ENCODE results near the gene RAE1. TPM values are rescaled to one million over a fixed set of nuclear protein-coding genes. Genes with fewer than 3 reads are reported as not detected.

RAE1 gene
- 59.0 and 62.6 TPM in 2 replicates for total RNA-seq (2014; rRNA removed; shearing (Covaris generic))
- 69.0 and 73.2 TPM in 2 replicates for polyA plus RNA-seq (2015; cell fraction: cytosol; rRNA removed)
- 63.1 and 75.8 TPM in 2 replicates for polyA plus RNA-seq (2015; cell fraction: nucleus; rRNA removed)

- DNase-seq (ENCODE audit: low read depth, low spot score), result peak; percentile 95
- in situ Hi-C loops (cut with HindIII; ENCODE audit: low pct_unique_long_range_greater_than_20kb, low sequenced_read_pairs), result no loop called here
These were observed at the start of gene RAE1 for GRCh38 chr20:57351042-57351783. Gene RAE1 (plus strand): TSS chr20:57351255. CDS start chr20:57354039, 2,784 bp downstream.

- no peak for DNase-seq (ENCODE audit: low read depth, low spot score)
- in situ Hi-C loops (cut with HindIII; ENCODE audit: low pct_unique_long_range_greater_than_20kb, low sequenced_read_pairs), result no loop called here
These were observed 44.3 kb upstream of the RAE1 start for GRCh38 chr20:57306747-57307146.

- no peak for DNase-seq (ENCODE audit: low read depth, low spot score)
- in situ Hi-C loops (cut with HindIII; ENCODE audit: low pct_unique_long_range_greater_than_20kb, low sequenced_read_pairs), result no loop called here
These were observed 42.4 kb upstream of the RAE1 start for GRCh38 chr20:57308451-57309271.

- in situ Hi-C loops (cut with HindIII; ENCODE audit: low pct_unique_long_range_greater_than_20kb, low sequenced_read_pairs), result no loop called here
- DNase-seq (ENCODE audit: low read depth, low spot score), result no peak
These were observed 41.4 kb upstream of the RAE1 start for GRCh38 chr20:57309544-57310115.

- DNase-seq (ENCODE audit: low read depth, low spot score), result no peak
- in situ Hi-C loops (cut with HindIII; ENCODE audit: low pct_unique_long_range_greater_than_20kb, low sequenced_read_pairs), result no loop called here
These were observed 40.1 kb upstream of the RAE1 start for GRCh38 chr20:57310821-57311514.

GRCh38 chr20:57312138-57312537 lies 38.9 kb upstream of the RAE1 start:
- no peak for DNase-seq (ENCODE audit: low read depth, low spot score)
- in situ Hi-C loops (cut with HindIII; ENCODE audit: low pct_unique_long_range_greater_than_20kb, low sequenced_read_pairs), result no loop called here

GRCh38 chr20:57313230-57313629 lies 37.8 kb upstream of the RAE1 start:
- DNase-seq (ENCODE audit: low read depth, low spot score), result no peak
- in situ Hi-C loops (cut with HindIII; ENCODE audit: low pct_unique_long_range_greater_than_20kb, low sequenced_read_pairs), result no loop called here

- no peak for DNase-seq (ENCODE audit: low read depth, low spot score)
- in situ Hi-C loops (cut with HindIII; ENCODE audit: low pct_unique_long_range_greater_than_20kb, low sequenced_read_pairs), result no loop called here
These were observed 37.1 kb upstream of the RAE1 start for GRCh38 chr20:57313951-57314350.

- DNase-seq (ENCODE audit: low read depth, low spot score), result no peak
- in situ Hi-C loops (cut with HindIII; ENCODE audit: low pct_unique_long_range_greater_than_20kb, low sequenced_read_pairs), result no loop called here
These were observed 35.7 kb upstream of the RAE1 start for GRCh38 chr20:57315083-57315975.

- DNase-seq (ENCODE audit: low read depth, low spot score), result no peak
- in situ Hi-C loops (cut with HindIII; ENCODE audit: low pct_unique_long_range_greater_than_20kb, low sequenced_read_pairs), result no loop called here
These were observed 35.0 kb upstream of the RAE1 start for GRCh38 chr20:57315976-57316480.

- in situ Hi-C loops (cut with HindIII; ENCODE audit: low pct_unique_long_range_greater_than_20kb, low sequenced_read_pairs), result no loop called here
- DNase-seq (ENCODE audit: low read depth, low spot score), result no peak
These were observed 34.3 kb upstream of the RAE1 start for GRCh38 chr20:57316795-57317201.

GRCh38 chr20:57317316-57317788 lies 33.7 kb upstream of the RAE1 start:
- in situ Hi-C loops (cut with HindIII; ENCODE audit: low pct_unique_long_range_greater_than_20kb, low sequenced_read_pairs), result no loop called here
- no peak for DNase-seq (ENCODE audit: low read depth, low spot score)

GRCh38 chr20:57317789-57318371 lies 33.2 kb upstream of the RAE1 start:
- no peak for DNase-seq (ENCODE audit: low read depth, low spot score)
- in situ Hi-C loops (cut with HindIII; ENCODE audit: low pct_unique_long_range_greater_than_20kb, low sequenced_read_pairs), result no loop called here

GRCh38 chr20:57319584-57319983 lies 31.5 kb upstream of the RAE1 start:
- in situ Hi-C loops (cut with HindIII; ENCODE audit: low pct_unique_long_range_greater_than_20kb, low sequenced_read_pairs), result no loop called here
- no peak for DNase-seq (ENCODE audit: low read depth, low spot score)

- in situ Hi-C loops (cut with HindIII; ENCODE audit: low pct_unique_long_range_greater_than_20kb, low sequenced_read_pairs), result no loop called here
- no peak for DNase-seq (ENCODE audit: low read depth, low spot score)
These were observed 30.7 kb upstream of the RAE1 start for GRCh38 chr20:57320358-57320757.

- in situ Hi-C loops (cut with HindIII; ENCODE audit: low pct_unique_long_range_greater_than_20kb, low sequenced_read_pairs), result no loop called here
- no peak for DNase-seq (ENCODE audit: low read depth, low spot score)
These were observed 29.9 kb upstream of the RAE1 start for GRCh38 chr20:57321142-57321541.

All from SK-MEL-5 (cell line).